ENCODE results near the gene DDX56. TPM values are rescaled to one million over a fixed set of nuclear protein-coding genes. Genes with fewer than 3 reads are reported as not detected.
A peak's percentile ranks its signal among the peaks of the same experiment; 100 is the strongest.
"Not testable (repeated sequence)": the region's sequence is repeated elsewhere in the genome, so short reads cannot be mapped to it uniquely, and the experiment has no call there.

The DDX56 gene
- polyA plus RNA-seq, 3 donors: 32.2 to 69.3 (median 33.9) TPM

DNA sequence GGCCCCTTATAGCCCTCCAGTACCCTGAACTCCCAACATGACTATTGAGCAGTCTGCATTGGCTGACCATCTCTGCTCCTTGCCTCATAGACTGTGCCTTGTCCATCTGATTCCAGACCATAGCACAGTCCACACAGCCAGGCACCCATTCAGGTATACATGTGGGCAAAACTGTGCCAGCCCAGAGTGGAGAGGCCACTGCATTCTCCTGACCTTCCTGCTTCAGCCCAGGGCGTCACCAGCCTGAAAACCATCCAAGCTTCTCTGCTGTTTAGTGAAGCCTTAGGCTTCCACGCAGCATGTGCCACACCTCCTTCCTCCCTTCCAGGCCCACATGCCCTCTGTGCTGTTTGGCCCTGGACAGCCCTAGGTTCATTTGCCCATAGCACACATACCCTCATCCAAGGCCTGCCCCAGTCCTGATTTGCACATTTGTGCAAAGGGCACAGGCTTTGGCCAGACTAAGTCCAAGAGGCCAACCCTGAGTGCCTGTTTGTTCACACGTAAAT, 10.5 kb downstream of the DDX56 start:
- Histone ChIP-seq H3K4me3 (replicated peaks in 1 of 3; ENCODE audit: low read depth in 2 of 3, low read length in 3 of 3) (no peak overlapping the region), H3K4me2 (replicated peaks; ENCODE audit: extremely low read depth, low read length, poor library complexity, severe bottlenecking) (no peak overlapping the region), H3K79me2 (ENCODE audit: insufficient read depth, low read length) (no peaks in the 10 kb centered on the region), H3K4me1 (ENCODE audit: control insufficient read depth in 1 of 2, insufficient read depth in 2 of 2, low read length in 2 of 2) (no peaks in the 10 kb centered on the region), H3K27ac (ENCODE audit: low read depth in 1 of 2, low read length in 2 of 2) (no peak overlapping the region), H3K27me3 (ENCODE audit: control insufficient read depth in 2 of 2, insufficient read depth in 2 of 2, low read length in 2 of 2) (no peaks in the 10 kb centered on the region), H3K9ac (ENCODE audit: insufficient read depth, low read length, poor library complexity, severe bottlenecking) (no peak overlapping the region), H3K9me3 (replicated peaks in 1 of 2; ENCODE audit: control insufficient read depth in 1 of 2, insufficient read depth in 1 of 2, low read length in 2 of 2) (no peaks in the 10 kb centered on the region), H4K20me1 (ENCODE audit: insufficient read depth, low read length) (peaks cover 16% of the 10 kb centered on the region), H3K36me3 (replicated peaks in 1 of 2; ENCODE audit: control insufficient read depth in 1 of 2, insufficient read depth in 2 of 2, low read length in 2 of 2) (peaks cover 35 to 48% of the 10 kb centered on the region in 2 donors), H2AFZ (ENCODE audit: insufficient read depth, low read depth, low read length, poor library complexity, severe bottlenecking) (no peak overlapping the region)
- Mint-ChIP-seq H3K4me1 (peaks cover 11% of the 10 kb centered on the region), H3K9me3 (peaks cover 0 to under 1% (median 0%) of the 10 kb centered on the region in 7 donors), H3K27ac (peak overlapping the region in 1 of 7 donors; percentile 32), H3K4me3 (no peak overlapping the region), H3K36me3 (peaks cover 37 to 47% of the 10 kb centered on the region in 2 donors), H3K27me3 (ENCODE audit: low read depth in 3 of 3) (peaks cover 1 to 5% (median 4%) of the 10 kb centered on the region in 3 donors)
- WGBS (ENCODE audit: insufficient coverage): 97% methylated on average over 3 of the region's 3 CpGs
- DNase-seq: no peak
- TF ChIP-seq, protein P1, sequence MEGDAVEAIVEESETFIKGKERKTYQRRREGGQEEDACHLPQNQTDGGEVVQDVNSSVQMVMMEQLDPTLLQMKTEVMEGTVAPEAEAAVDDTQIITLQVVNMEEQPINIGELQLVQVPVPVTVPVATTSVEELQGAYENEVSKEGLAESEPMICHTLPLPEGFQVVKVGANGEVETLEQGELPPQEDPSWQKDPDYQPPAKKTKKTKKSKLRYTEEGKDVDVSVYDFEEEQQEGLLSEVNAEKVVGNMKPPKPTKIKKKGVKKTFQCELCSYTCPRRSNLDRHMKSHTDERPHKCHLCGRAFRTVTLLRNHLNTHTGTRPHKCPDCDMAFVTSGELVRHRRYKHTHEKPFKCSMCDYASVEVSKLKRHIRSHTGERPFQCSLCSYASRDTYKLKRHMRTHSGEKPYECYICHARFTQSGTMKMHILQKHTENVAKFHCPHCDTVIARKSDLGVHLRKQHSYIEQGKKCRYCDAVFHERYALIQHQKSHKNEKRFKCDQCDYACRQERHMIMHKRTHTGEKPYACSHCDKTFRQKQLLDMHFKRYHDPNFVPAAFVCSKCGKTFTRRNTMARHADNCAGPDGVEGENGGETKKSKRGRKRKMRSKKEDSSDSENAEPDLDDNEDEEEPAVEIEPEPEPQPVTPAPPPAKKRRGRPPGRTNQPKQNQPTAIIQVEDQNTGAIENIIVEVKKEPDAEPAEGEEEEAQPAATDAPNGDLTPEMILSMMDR (IDR thresholded peaks at IDR 0.05): no peak
- intact Hi-C loops (cut with micrococcal nuclease): no loop called here

DNA sequence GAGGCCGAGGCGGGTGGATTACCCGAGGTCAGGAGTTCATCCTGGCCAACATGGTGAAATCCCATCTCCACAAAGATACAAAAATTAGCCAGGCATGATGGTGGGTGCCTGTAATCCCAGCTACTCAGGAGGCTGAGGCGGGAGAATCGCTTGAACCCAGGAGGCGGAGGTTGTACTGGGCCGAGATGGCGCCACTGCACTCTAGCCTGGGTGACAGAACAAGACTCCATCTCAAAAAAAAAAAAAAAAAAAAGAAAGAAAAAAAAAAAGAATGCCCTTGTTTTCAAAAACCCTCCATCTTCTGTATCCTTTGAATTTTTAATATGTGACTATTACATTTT, 11.1 kb downstream of the DDX56 start:
- H3K27ac ChIP-seq (ENCODE audit: low read depth in 1 of 2, low read length in 2 of 2); H3K27ac Mint-ChIP-seq; intact Hi-C loops (cut with micrococcal nuclease); H3K27me3 ChIP-seq (ENCODE audit: control insufficient read depth in 2 of 2, insufficient read depth in 2 of 2, low read length in 2 of 2); H3K27me3 Mint-ChIP-seq (ENCODE audit: low read depth in 3 of 3); H3K9me3 ChIP-seq (replicated peaks in 1 of 2; ENCODE audit: control insufficient read depth in 1 of 2, insufficient read depth in 1 of 2, low read length in 2 of 2); H3K9ac ChIP-seq (ENCODE audit: insufficient read depth, low read length, poor library complexity, severe bottlenecking); H3K4me1 ChIP-seq (ENCODE audit: control insufficient read depth in 1 of 2, insufficient read depth in 2 of 2, low read length in 2 of 2); DNase-seq; H2AFZ ChIP-seq (ENCODE audit: insufficient read depth, low read depth, low read length, poor library complexity, severe bottlenecking); H3K9me3 Mint-ChIP-seq; H3K4me2 ChIP-seq (replicated peaks; ENCODE audit: extremely low read depth, low read length, poor library complexity, severe bottlenecking); H3K4me3 Mint-ChIP-seq; H3K4me3 ChIP-seq (replicated peaks in 1 of 3; ENCODE audit: low read depth in 2 of 3, low read length in 3 of 3); H3K79me2 ChIP-seq (ENCODE audit: insufficient read depth, low read length): not testable (repeated sequence)
- Mint-ChIP-seq H3K4me1 (peaks cover 11% of the 10 kb centered on the region), H3K36me3 (peaks cover 31 to 41% of the 10 kb centered on the region in 2 donors)
- WGBS (ENCODE audit: insufficient coverage): no CpG with 5 or more reads among the region's 8 CpGs
- H3K36me3 ChIP-seq (replicated peaks in 1 of 2; ENCODE audit: control insufficient read depth in 1 of 2, insufficient read depth in 2 of 2, low read length in 2 of 2): peaks cover 29 to 42% of the 10 kb centered on the region in 2 donors
- H4K20me1 ChIP-seq (ENCODE audit: insufficient read depth, low read length): peaks cover 16% of the 10 kb centered on the region

Data from CD14-positive monocyte (primary cell).